GM18498 (cell line): ENCODE results near the gene PLA2G2F.

Source experiments
- ATAC-seq: cut with Tn5 transposase; IDR thresholded peaks from one replicate; pipeline ENCODE4 v1.9.1; 2021; ENCODE audit warnings: mild to moderate bottlenecking, moderate library complexity; ENCODE audit not compliant: unreplicated experiment

The PLA2G2F gene

GRCh38 chr1:20142001-20142710 lies 3.0 kb downstream of the PLA2G2F start:
- no peak for ATAC-seq

- ATAC-seq, result no peak
Measured at GRCh38 chr1:20143318-20143717, 4.2 kb downstream of the PLA2G2F start.

- ATAC-seq, result no peak
Measured at GRCh38 chr1:20143734-20144565, 4.8 kb downstream of the PLA2G2F start.

- ATAC-seq, result no peak
Measured at GRCh38 chr1:20147846-20148570, 8.9 kb downstream of the PLA2G2F start.

GRCh38 chr1:20148571-20149500 lies 9.7 kb downstream of the PLA2G2F start:
- no peak for ATAC-seq

GRCh38 chr1:20149601-20150325 lies 10.6 kb downstream of the PLA2G2F start:
- no peak for ATAC-seq

GRCh38 chr1:20150326-20150705 lies 11.2 kb downstream of the PLA2G2F start:
- no peak for ATAC-seq

- ATAC-seq, result no peak
Measured at GRCh38 chr1:20150969-20151368, 11.8 kb downstream of the PLA2G2F start.

- ATAC-seq, result peak; percentile 70
Measured at GRCh38 chr1:20151906-20152598, 12.9 kb downstream of the PLA2G2F start.

GRCh38 chr1:20152599-20152930 lies 13.4 kb downstream of the PLA2G2F start:
- ATAC-seq, result no peak

- no peak for ATAC-seq
Measured at GRCh38 chr1:20153000-20153418, 13.9 kb downstream of the PLA2G2F start.

GRCh38 chr1:20154301-20154831 lies 15.2 kb downstream of the PLA2G2F start:
- no peak for ATAC-seq

- ATAC-seq, result no peak
Measured at GRCh38 chr1:20158358-20159070, 19.4 kb downstream of the PLA2G2F start.

- ATAC-seq, result no peak
Measured at GRCh38 chr1:20160034-20160433, 20.9 kb downstream of the PLA2G2F start.

- ATAC-seq, result no peak
Measured at GRCh38 chr1:20164694-20165202, 25.6 kb downstream of the PLA2G2F start.

GRCh38 chr1:20165522-20165951 lies 26.4 kb downstream of the PLA2G2F start:
- ATAC-seq, result no peak

- no peak for ATAC-seq
Measured at GRCh38 chr1:20166051-20166450, 26.9 kb downstream of the PLA2G2F start.

GRCh38 chr1:20167126-20167525 lies 28.0 kb downstream of the PLA2G2F start:
- ATAC-seq, result no peak
